ENCODE measurements around the gene GJB1. TPM values are rescaled to one million over a fixed set of nuclear protein-coding genes. Genes with fewer than 3 reads are reported as not detected.

GJB1 gene
- total and polyA plus RNA-seq, 9 donors, result 0.12 to 17.9 (median 1.6) TPM; not detected in 2

- WGBS, 3 donors, result 74 to 94% (median 80%) methylated on average over 1 of the region's 1 CpG
- no peak overlapping the region for H3K4me3 ChIP-seq
- DNase-seq, result no peak
- no peak for TF ChIP-seq POLR2A (IDR thresholded peaks at IDR 0.05)
- TF ChIP-seq CTCF (IDR thresholded peaks at IDR 0.05), result no peak
- TF ChIP-seq EP300 (IDR thresholded peaks at IDR 0.05), result no peak
- no peaks in the 10 kb centered on the region for H3K36me3 ChIP-seq
- no peaks in the 10 kb centered on the region for H3K27me3 ChIP-seq
- peaks cover 3% of the 10 kb centered on the region for H3K4me1 ChIP-seq (ENCODE audit: insufficient read depth)
- intact Hi-C loops (cut with DNase I), result no loop called here
- H3K9me3 ChIP-seq, result no peaks in the 10 kb centered on the region
- H3K27ac ChIP-seq, result no peak overlapping the region
These were observed 1.9 kb upstream of the GJB1 start for GRCh38 chrX:71221145-71221544.

GRCh38 chrX:71224098-71224708, 1.2 kb downstream of the GJB1 start:
- intact Hi-C loops (cut with DNase I), result no loop called here
- 75 to 81% (median 80%) methylated on average over 32 of the region's 32 CpGs for WGBS, 3 donors
- Histone ChIP-seq H3K9me3 (no peaks in the 10 kb centered on the region), H3K27ac (peak overlapping the region in 1 of 2 donors; percentile 38), H3K27me3 (no peaks in the 10 kb centered on the region), H3K4me1 (ENCODE audit: insufficient read depth) (peaks cover 3% of the 10 kb centered on the region), H3K4me3 (no peak overlapping the region), H3K36me3 (no peaks in the 10 kb centered on the region)
- no peak for DNase-seq
- TF ChIP-seq EP300 (IDR thresholded peaks at IDR 0.05), result no peak
- TF ChIP-seq CTCF (IDR thresholded peaks at IDR 0.05), result no peak
- TF ChIP-seq POLR2A (IDR thresholded peaks at IDR 0.05), result no peak

GRCh38 chrX:71225009-71225408, 2.0 kb downstream of the GJB1 start:
- Histone ChIP-seq H3K9me3 (no peaks in the 10 kb centered on the region), H3K36me3 (no peaks in the 10 kb centered on the region), H3K27me3 (no peaks in the 10 kb centered on the region), H3K4me1 (ENCODE audit: insufficient read depth) (peaks cover 3% of the 10 kb centered on the region), H3K27ac (peak overlapping the region in 1 of 2 donors; percentile 69), H3K4me3 (no peak overlapping the region)
- intact Hi-C loops (cut with DNase I), result no loop called here
- peak in 4 of 5 donors; percentile 22 to 45 (median 34) for DNase-seq
- 30 to 52% (median 39%) methylated on average over 2 of the region's 2 CpGs for WGBS, 3 donors
- no peak for TF ChIP-seq EP300 (IDR thresholded peaks at IDR 0.05)
- no peak for TF ChIP-seq CTCF (IDR thresholded peaks at IDR 0.05)
- TF ChIP-seq POLR2A (IDR thresholded peaks at IDR 0.05), result no peak

- Histone ChIP-seq H3K27me3 (no peaks in the 10 kb centered on the region), H3K36me3 (no peaks in the 10 kb centered on the region), H3K27ac (peak overlapping the region in 1 of 2 donors; percentile 69), H3K9me3 (no peaks in the 10 kb centered on the region), H3K4me3 (no peak overlapping the region), H3K4me1 (ENCODE audit: insufficient read depth) (peaks cover 3% of the 10 kb centered on the region)
- 43 to 64% (median 57%) methylated on average over 5 of the region's 5 CpGs for WGBS, 3 donors
- intact Hi-C loops (cut with DNase I), result no loop called here
- TF ChIP-seq POLR2A (IDR thresholded peaks at IDR 0.05) (no peak), EP300 (IDR thresholded peaks at IDR 0.05) (no peak), CTCF (IDR thresholded peaks at IDR 0.05) (no peak)
- no peak for DNase-seq
These were observed 2.7 kb downstream of the GJB1 start for GRCh38 chrX:71225676-71226075.
